GM21576 (cell line): ENCODE data around the gene CIB4.

Source experiments
- ATAC-seq: cut with Tn5 transposase; IDR thresholded peaks from one replicate; pipeline ENCODE4 v1.9.1; 2021; ENCODE audit warnings: mild to moderate bottlenecking, moderate library complexity; ENCODE audit not compliant: unreplicated experiment

CIB4 gene

GRCh38 chr2:26584656-26585055 is 56.5 kb downstream of the CIB4 start:
- no peak for ATAC-seq

- ATAC-seq: no peak
Measured at GRCh38 chr2:26584191-26584590, 57.0 kb downstream of the CIB4 start.

DNA sequence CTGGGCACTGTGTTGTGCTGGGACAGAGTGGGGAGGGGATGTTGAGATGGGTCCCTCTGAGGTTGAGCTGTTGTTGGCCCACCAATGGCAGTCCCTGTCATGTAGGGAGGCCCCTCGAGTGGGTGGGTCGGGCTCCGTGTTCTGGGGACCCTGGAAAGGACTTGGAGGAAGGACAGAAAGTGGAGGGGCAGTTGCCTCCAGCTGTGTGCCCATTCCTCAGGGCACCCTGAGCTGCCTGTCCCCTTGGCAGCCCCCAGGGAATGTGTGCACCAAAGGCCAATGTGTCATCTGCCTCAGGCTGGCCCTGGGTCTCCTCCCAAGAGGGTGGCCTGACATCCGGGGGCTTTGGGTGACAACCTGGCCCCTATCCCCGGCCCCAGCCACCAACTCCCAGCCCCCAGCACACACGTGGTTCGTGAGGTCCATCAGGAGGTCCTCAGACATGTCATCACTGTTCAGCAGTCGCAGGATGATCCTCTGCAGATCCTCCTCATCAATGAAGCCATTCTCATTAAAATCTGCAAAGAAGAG is 57.7 kb downstream of the CIB4 start:
- ATAC-seq: no peak

DNA sequence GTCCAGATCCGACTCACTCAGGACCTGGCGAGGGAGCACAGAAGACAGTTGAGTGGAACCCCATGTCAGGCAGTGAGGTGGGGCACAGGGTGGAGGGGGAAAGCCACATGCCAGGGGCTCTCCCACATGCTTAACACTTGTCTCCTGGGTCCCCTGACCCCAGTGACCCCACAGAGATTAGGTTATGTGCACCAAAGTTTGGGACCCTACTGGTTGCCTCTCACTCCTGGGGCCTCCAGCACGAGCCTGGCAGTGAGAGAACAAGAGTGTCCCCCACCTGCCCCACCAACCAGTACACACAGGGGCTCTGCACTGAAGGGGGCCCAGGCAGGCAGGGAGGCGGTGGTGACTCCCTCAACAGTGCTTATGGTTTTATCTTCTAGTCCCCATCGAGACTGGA is 58.3 kb downstream of the CIB4 start:
- no peak for ATAC-seq

- ATAC-seq: no peak
Measured at GRCh38 chr2:26581991-26582842, 58.9 kb downstream of the CIB4 start.

DNA sequence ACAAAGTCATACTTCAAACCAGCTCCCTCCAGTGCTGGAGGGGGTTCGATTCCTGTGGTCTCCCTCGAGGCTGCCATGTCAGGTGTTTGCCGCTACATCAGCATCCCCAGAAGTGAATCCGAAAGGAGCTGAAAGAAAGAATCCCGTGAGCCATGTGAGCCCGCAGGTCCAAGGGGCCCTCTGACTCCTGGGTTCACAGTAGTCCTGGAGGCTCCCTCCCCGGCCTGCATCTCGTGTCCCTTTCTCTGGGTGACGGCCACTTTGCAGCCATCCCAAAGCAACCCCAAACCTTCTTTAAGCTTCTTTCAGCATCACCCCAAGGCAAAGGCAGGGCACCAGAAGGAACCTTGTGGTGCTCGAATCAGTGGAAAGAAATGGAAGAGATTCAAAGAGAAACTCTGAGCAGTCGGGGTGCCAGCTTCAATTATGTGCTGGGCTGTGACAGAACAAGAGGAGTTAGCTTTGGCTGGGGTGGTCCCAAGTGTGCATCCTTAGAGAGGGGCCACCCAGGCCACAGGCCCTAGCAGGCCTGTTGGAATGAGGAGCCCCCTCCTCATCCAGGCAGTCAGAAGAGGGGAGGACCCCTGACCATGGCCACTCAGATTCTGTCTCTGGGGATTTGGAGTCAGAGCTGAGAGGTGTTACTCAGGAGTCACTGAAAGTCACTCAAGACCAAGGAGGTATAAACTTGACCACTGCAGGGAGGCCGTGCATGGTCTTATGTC is 59.7 kb downstream of the CIB4 start:
- ATAC-seq: no peak

DNA sequence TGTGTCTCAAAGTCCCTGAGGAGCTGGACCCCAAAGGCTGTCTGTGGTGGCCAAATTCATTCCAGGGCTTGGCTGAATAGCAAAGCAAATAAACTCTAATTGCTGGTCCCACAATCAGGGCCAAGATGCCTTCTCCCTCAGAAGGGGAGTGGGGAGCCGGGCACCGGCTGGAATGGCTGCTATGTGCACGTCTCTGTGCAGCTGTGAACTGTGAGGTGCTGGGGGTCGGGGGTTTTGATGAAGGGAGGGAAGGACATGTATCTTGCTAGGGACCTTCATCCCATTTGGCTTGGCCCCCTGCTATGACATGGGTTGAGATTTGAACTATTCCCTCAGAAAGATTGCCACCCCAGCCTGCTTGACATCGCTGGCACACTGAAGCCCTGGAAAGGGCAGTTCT is 60.4 kb downstream of the CIB4 start:
- no peak for ATAC-seq

DNA sequence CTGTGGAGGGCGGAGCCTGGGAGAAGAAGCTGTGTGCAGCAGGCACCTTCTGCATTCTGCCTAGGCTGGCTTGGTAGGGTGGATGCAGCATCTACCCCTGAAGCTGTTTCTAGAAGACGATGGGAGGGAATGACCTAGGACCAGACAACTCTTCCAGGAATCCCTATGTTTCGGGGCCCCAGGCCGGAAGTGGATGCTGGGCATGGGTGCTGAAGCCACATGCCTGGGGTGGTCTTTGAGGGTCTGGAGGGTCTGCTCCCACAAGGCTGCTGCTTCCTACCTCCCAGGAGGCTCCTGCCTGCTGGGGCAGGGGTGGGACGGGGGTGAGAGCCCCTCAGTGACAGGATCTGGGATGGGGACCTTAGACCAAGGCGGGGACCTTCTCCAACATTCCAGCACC is 61.0 kb downstream of the CIB4 start:
- ATAC-seq: no peak

DNA sequence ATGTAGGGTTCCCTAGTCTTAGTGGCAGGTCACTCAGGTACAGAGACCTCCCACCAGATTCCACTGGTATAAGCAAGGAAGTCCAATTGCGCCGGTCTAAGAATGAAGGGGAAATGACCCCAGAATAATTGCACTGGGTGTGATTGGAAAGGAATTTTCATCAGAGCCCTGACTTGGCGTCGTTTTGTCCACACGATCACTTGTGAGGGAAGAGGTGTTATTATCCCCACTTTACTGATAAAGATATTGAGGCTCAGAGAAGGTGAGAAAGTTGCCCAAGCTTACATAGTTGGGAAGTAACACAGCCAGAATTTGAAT is 61.5 kb downstream of the CIB4 start:
- ATAC-seq: no peak

- ATAC-seq: no peak
Measured at GRCh38 chr2:26579025-26579722, 62.0 kb downstream of the CIB4 start.

DNA sequence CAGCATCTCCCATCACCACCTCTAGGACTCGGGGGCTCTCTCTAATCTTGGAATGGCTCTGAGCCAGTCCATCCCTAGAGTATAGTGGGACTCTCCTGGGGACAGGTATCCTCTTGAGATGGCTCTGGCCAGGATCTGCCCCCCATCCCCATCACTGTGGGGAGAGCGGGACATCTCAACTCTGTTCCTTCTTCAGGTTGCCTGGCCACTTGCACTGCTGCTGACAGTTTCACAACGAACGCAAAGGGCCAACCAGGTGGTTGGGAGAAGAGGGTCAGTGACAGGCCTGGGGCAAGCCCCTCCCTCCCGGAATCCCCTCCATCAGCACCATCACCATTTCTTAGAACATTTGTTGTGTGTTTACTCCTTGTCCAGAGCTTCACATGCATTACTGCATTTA is 62.6 kb downstream of the CIB4 start:
- ATAC-seq: no peak

DNA sequence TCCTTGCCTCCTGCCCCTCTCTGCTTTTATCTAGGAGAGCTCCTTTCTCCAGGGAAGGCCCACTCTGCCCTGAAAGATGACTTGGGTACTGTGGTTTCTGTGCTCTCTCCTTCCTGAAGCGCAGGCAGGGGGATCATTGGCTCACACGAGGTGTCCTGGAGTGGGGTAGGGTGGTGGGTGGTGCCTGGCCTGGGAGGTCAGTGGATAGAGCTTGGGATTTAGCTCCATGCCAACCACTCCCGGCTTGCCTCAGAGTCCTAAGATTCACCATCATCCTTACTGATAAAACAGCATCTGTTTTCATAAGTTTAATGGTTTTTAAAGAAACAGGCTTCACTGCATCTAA is 63.1 kb downstream of the CIB4 start:
- ATAC-seq: no peak

- no peak for ATAC-seq
Measured at GRCh38 chr2:26577442-26578112, 63.6 kb downstream of the CIB4 start.

- no peak for ATAC-seq
Measured at GRCh38 chr2:26576565-26577441, 64.4 kb downstream of the CIB4 start.

DNA sequence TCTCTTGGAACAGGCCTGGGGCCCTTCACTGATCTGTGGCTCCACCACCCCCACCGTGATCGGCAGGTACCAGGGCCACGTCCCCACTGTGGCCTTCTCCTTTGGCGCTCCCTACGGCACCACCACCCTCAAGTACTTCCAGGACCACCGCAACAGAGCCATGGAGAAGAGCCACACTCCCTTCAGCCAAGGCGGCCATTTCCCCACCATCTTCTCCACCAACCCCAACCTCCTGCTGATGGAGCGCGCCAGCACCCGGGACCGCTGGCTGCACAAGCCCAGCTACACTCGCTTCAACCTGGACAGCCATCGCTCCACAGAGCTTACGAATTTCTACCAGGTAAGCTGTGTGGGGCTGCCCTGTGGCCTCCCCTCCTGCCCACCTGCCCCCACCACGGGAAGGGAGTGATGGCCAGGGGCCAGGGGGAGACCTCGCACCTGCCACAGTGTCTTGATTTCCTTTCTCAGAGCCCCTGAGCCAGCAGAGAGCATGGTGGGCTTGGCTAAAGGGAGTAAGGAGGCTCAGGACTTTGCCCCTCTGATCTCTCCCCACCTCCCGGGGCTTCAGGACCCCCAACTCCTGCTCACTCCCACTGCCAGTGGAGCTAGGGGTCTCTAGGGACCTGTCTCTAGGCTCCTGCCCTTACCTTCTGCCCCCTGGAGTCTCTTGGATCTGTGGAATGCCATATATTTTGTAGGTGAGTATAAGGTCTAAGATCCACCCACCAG is 65.2 kb downstream of the CIB4 start:
- ATAC-seq: no peak

GRCh38 chr2:26574900-26575560 is 66.1 kb downstream of the CIB4 start:
- ATAC-seq: no peak

DNA sequence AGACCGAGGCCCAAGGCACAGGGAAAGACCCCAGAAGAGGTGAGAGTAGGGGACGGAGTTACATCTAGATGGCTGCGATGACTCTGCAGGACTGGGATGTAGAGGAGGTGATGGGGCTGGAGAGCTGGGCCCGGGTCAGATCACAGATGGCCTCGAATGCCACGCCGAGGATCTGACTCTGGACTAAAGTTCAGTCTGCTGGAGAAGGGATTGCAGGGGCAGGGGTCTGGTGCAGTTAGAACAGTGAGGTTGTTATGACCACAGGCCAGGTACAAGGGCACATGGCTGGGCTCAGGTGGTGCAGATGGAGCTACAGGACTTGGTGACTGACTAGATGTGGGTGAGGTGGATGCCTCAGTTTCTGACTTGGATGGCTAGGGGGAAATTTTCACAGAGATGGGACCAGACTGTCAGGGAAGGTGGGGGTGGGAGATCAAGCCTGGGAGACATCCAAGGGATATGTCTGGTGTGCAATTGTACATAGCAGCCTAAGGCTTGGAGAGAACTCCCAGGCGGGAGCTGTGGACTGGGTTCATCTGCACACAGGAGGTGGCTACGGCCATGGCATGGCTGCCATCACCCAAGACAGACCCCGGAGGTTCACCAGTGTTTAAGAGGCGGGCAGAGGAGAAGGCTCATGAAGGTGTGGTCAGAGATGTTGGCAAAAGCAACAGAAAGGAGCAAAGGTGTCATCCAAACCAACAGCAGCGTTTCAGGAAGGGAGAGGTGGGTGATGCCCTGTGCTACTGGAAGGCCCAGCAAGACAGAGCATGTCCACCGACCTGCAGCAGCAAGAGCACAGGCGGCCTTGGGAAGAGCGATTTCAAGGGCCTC is 66.9 kb downstream of the CIB4 start:
- no peak for ATAC-seq

GRCh38 chr2:26573241-26573925 is 67.8 kb downstream of the CIB4 start:
- no peak for ATAC-seq
